T follicular helper cell (primary cell): ENCODE results near the gene RHCE.
"Not testable (repeated sequence)": the region's sequence is repeated elsewhere in the genome, so short reads cannot be mapped to it uniquely, and the experiment has no call there.

ENCODE experiments used
- DNase-seq: peaks from one replicate; pipeline ENCODE4 v3.0.0-alpha.2; 2020; ENCODE audit warnings: low read depth

Gene RHCE

GRCh38 chr1:25432749-25433388 is 12.2 kb upstream of the RHCE start:
- DNase-seq, result no peak

DNA sequence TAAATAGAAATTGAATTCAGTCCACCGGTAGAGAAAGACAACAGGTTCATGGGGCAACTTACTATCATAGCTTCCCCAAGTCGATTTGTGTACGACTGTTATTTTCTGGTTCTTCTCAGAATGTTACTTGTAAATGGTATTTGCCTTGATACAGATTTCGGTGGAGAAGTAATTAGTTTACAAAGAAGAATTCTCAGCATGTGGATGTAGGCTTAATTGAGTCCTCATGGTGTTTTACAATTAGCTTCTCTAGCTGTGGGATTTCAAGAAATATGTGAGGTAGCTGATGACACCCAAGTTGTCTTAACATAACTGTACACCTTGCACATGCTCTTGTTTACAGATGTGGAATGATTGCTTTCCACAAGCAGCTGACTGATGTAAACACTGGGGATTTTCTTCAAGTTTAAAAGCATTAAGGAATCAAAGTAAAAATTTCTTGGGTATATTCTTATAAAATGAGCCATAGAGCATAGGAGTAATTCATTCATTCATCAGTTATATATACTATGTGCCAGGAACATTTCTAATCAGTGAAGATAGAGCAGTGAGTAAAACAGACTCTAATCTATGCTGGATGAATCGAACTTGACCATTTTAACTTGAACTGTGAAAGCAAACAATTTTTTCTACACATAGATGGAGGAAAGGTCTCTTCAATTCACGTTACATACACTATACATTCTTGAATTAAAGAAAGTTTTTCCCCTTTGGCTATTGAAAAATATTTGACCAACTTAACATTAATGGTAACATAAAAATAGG is 11.5 kb upstream of the RHCE start:
- DNase-seq, result no peak

GRCh38 chr1:25430967-25431881 is 10.6 kb upstream of the RHCE start:
- peak; percentile 63 for DNase-seq

GRCh38 chr1:25430073-25430966 is 9.7 kb upstream of the RHCE start, which contains the start of gene MACO1:
MACO1 (plus strand) TSS chr1:25430897; CDS start chr1:25431099, 202 bp downstream.
- peak; percentile 96 for DNase-seq

DNA sequence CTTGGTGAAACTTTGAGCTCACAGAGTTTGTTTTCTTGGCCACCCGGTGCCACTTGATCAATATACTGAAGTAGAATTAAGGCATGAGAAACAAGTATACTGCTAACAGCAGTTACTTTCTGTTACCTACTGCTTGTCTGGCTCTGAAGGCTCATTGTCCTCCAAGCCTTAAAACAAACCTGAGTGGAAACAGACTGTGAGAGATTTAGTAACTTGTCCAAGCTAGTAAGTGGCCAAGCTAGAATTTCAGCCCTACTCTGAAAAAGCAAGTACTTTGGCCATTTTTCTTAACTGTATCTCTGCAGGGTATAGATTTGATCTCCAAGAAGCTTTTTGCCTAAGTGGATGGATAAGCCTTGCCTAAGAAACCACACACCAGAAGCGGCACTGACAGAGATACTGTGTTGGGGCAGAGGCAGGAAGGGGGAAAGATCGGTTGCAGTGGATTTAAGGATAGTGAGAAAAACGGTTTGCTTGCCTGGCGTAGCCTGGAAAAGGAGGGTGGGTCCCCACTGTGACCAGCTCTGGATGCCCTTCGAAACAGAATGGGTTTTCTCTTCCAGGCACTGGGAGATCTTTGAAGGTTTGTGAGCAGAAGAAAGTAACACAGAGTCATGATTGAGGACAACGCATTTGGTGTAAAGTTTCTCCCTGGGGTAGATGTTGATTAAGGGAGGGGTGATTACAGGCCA is 8.0 kb upstream of the RHCE start:
- no peak for DNase-seq

DNA sequence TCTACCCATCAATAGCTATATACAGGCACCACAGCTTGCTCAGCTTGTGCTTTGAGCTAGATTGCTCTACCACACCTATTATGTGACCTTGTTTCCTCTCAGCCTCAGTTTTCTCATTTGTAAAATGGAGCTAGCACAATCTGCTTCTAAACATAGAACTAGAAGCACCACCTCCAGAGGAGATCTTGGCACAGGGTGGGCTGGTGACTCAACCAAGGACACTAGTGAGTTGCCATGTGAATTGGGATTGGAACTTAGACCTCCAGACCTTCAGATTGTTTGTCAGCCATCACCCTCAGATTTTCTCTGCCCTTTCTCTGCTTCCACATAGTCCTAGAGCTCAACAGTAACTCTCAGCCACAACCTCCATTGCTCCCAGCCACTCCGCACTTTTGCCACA is 7.1 kb upstream of the RHCE start:
- DNase-seq, result no peak

- no peak for DNase-seq
Measured at GRCh38 chr1:25425098-25426085, 4.8 kb upstream of the RHCE start.

DNA sequence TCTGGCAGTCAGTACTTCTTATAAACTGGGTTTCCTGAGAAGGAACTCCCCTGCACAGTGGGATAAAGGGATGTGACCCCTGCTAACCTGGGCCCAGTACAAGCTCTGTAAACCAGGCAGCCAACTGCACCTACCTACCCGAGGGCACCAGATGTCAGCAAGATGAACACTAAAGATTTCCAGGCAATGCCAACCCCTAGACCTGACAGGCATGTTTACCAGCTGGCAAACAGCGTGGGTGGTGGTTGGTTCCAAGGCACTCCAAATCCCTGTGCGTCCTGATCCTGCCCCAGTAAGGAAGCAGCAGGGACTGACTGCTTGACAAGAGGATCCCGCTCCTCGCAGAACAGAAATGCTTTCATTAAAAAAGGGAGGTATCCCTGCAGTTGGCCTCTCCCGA is 2.6 kb upstream of the RHCE start:
- not testable (repeated sequence) for DNase-seq

- DNase-seq, result not testable (repeated sequence)
Measured at GRCh38 chr1:25419339-25419738, 1.3 kb downstream of the RHCE start.

DNA sequence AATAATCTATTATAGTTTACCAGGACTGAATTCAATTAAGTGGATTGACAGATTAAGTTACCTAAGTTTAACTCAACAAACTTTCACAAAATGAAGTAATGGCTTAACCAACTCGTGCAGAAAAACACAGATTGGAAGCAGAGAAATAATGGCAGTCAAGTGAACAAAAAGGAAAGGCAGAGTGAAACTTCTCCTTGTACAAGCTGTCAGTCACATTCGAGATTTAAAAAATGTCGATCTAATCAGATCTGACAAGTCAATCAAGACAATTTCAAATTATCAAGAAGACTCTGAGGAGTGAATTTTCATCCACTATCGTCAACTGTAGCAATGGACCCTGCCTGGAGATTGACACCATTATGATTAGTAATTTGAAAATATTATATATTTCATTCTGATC is 3.3 kb downstream of the RHCE start:
- DNase-seq, result not testable (repeated sequence)

DNA sequence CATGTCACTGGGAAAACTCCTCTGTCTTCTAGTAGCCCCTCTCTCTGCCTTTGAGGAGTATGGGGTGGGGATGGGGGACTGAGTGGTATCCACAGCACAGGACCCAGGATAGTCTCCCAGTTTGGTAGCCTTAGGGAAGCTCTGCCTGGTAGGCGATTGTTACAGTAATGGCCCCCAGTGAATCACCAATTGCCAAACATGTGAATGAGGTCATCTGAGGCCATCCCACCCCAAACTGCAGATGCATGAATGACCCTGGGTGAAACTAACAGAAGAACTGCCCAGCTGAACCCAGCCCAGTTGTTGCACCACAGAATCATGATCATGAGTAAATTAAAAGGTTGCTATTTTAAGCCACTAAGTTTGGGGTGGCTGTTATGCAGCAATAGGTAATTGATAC is 6.0 kb downstream of the RHCE start:
- not testable (repeated sequence) for DNase-seq

GRCh38 chr1:25414157-25414556 is 6.5 kb downstream of the RHCE start:
- DNase-seq, result not testable (repeated sequence)

- DNase-seq, result not testable (repeated sequence)
Measured at GRCh38 chr1:25412872-25413623, 7.6 kb downstream of the RHCE start.

DNA sequence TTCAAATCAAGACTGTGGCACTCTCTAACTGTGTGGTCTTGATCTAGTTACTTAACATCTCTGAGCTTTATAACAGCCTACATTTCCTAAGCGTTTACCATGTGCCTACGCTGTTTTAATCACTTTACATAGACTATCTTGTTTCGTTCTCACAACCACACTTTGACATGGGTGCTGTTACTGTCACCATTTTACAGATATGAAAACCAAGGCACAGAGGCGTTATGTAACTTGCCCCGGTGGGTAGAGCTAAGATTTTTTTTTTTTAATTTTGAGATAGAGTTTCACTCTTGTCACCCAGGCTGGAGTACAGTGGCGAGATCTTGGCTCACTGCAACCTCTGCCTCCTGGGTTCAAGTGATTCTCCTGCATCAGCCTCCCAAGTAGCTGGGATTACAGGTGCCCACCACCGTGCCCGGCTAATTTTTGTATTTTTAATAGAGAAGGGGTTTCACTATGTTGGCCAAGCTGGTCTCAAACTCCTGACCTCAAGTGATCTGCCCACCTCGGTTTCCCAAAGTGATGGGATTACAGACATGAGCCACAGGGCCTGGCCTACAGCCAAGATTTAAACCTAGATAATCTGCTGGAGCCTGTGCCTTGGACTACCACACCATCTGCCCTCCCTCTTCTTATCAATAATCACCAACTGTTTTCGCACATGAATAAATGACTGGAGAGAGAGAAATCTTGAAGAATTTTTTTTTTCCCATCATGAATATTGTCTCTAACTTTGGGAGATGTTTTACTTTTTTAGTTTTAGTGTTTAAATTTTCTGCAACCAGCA is 10.8 kb downstream of the RHCE start:
- DNase-seq, result not testable (repeated sequence)

- not testable (repeated sequence) for DNase-seq
Measured at GRCh38 chr1:25405731-25406305, 14.8 kb downstream of the RHCE start.

DNA sequence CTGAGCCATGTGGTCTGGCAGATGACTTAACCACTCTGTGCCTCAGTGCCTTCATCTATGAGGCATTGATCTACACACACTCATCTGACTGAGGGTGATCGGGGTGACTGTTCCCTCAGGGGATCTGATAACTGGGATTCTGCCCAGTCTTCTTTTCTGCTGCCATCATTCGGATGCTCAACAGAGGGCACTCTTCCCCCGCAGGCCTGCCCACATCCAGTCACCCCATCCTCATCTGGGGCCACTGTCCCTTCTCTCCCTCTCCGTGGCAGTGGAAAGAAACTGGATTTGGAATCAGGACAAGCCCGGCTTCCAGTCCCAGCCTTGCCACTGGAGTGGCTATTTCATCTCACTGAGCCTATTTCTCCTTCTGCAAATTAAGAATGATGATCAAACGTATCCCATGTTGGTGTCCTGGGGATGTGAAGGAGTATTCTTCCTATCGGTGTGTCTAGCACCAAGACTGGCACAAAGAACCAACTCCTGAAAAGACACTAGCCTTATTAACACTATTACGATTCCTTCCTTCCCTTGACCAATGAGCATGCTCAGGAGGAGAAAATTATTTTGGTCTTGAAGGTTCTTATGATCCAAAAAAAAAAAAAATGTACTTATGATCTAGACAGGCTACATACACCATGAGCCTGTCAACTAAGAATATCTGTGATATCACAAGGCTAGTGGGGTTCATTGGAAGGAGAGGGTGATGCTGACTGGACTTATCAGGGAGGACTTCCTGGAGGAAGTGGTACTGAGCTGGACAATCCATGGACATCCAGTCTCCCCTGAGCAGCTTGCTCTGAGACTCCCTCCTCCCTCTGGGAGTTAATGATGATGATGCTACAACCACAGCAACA is 17.4 kb downstream of the RHCE start:
- not testable (repeated sequence) for DNase-seq
